ENCODE data around the gene CD82.

DNA sequence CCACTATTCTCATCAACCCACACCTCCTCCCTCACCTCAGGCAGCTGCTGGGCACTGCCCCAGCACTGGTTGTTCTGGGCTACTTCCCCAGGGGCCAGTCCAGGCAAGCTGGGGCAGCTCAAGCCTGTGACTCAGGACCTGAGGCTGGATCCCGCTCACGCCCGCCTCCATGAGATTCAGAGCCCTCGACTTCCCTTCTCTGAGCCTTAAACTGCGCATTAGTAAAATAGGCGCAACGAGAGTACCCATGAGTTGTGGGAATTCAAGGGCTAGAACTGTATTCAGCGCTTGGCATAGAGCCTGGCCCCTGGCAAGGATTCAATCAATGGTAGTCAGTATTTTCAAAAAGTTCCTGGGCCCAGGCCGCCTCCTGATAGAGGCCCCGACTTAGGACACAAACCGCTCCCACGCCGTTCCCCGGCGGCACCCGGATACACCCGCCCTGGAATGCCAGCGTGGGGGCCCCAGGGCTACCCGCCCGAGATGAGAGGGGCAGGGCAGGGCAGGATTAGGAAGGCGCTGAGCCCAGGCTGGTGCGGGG, 723 bp upstream of the CD82 start:
- TF ChIP-seq, protein P1, sequence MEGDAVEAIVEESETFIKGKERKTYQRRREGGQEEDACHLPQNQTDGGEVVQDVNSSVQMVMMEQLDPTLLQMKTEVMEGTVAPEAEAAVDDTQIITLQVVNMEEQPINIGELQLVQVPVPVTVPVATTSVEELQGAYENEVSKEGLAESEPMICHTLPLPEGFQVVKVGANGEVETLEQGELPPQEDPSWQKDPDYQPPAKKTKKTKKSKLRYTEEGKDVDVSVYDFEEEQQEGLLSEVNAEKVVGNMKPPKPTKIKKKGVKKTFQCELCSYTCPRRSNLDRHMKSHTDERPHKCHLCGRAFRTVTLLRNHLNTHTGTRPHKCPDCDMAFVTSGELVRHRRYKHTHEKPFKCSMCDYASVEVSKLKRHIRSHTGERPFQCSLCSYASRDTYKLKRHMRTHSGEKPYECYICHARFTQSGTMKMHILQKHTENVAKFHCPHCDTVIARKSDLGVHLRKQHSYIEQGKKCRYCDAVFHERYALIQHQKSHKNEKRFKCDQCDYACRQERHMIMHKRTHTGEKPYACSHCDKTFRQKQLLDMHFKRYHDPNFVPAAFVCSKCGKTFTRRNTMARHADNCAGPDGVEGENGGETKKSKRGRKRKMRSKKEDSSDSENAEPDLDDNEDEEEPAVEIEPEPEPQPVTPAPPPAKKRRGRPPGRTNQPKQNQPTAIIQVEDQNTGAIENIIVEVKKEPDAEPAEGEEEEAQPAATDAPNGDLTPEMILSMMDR (IDR thresholded peaks at IDR 0.05): peak in 1 of 4 experiments; percentile 16
- TF ChIP-seq POLR2A (IDR thresholded peaks at IDR 0.05): peak; percentile 58 to 67
